Fibroblast of villous mesenchyme (primary cell): ENCODE results near the gene C12orf75. TPM values are rescaled to one million over a fixed set of nuclear protein-coding genes. Genes with fewer than 3 reads are reported as not detected.
A peak's percentile ranks its signal among the peaks of the same experiment; 100 is the strongest.

ENCODE experiments used
- DNase-seq: peaks from one replicate; pipeline ENCODE4 v3.0.0-alpha.2; 2010; ENCODE audit warnings: low read depth
- H3K4me3 ChIP-seq: 2 replicates; pipeline ENCODE4 v1.5.1; 2011; ENCODE audit warnings: low read depth, mild to moderate bottlenecking, low read length
- CTCF ChIP-seq: IDR thresholded peaks from 2 replicates; pipeline ENCODE4 v1.5.1; 2012; ENCODE audit warnings: low read depth, mild to moderate bottlenecking, low read length; ENCODE audit not compliant: insufficient read depth
- total RNA-seq: library from RNA; depleted of rRNA; stranded (reverse); fragments of >200 nt; gene quantifications from 2 replicates; pipeline ENCODE4 v1.2.3, GENCODE V29; 2012

Gene C12orf75
- total RNA-seq, 1 donor, result 302 TPM

GRCh38 chr12:105358789-105359188 is 28.3 kb downstream of the C12orf75 start:
- no peak overlapping the region for H3K4me3 ChIP-seq
- DNase-seq, result no peak
- TF ChIP-seq CTCF, result no peak

- no peak for TF ChIP-seq CTCF
- H3K4me3 ChIP-seq, result no peak overlapping the region
- no peak for DNase-seq
Observed at GRCh38 chr12:105359856-105360255, 29.4 kb downstream of the C12orf75 start.

- no peak for TF ChIP-seq CTCF
- H3K4me3 ChIP-seq, result no peak overlapping the region
- no peak for DNase-seq
Observed at GRCh38 chr12:105363890-105364289, 33.4 kb downstream of the C12orf75 start.

GRCh38 chr12:105365231-105365630 is 34.7 kb downstream of the C12orf75 start:
- DNase-seq, result no peak
- no peak overlapping the region for H3K4me3 ChIP-seq
- no peak for TF ChIP-seq CTCF

- TF ChIP-seq CTCF, result no peak
- DNase-seq, result no peak
- no peak overlapping the region for H3K4me3 ChIP-seq
Observed at GRCh38 chr12:105368047-105368646, 37.7 kb downstream of the C12orf75 start.

GRCh38 chr12:105369014-105369413 is 38.5 kb downstream of the C12orf75 start:
- no peak overlapping the region for H3K4me3 ChIP-seq
- peak; percentile 39 for TF ChIP-seq CTCF
- peak; percentile 71 for DNase-seq

GRCh38 chr12:105374303-105374702 is 43.8 kb downstream of the C12orf75 start:
- H3K4me3 ChIP-seq, result no peak overlapping the region
- no peak for DNase-seq

More at GRCh38 chr12:105374303-105374702, 43.8 kb downstream of the C12orf75 start:
- no peak for TF ChIP-seq CTCF
